Muscle of leg (tissue), 11 donors: ENCODE results near the gene VIT. TPM values are rescaled to one million over a fixed set of nuclear protein-coding genes. Genes with fewer than 3 reads are reported as not detected.

Experiments used
- DNase-seq: peaks from one replicate; pipeline ENCODE4 v3.0.0; 2013
- H3K27ac ChIP-seq: one replicate; pipeline ENCODE4 v1.5.1; 2013; ENCODE audit warnings: mild to moderate bottlenecking, low read length, control low read depth
- H3K27me3 ChIP-seq: one replicate; pipeline ENCODE4 v1.6.1; 2013; ENCODE audit warnings: low read length; ENCODE audit not compliant: control insufficient read depth, insufficient read depth
- H3K36me3 ChIP-seq: one replicate; pipeline ENCODE4 v1.6.1; 2013; ENCODE audit warnings: low read length; ENCODE audit not compliant: control insufficient read depth, insufficient read depth
- H3K4me1 ChIP-seq: one replicate; pipeline ENCODE4 v1.6.1; 2013; ENCODE audit warnings: low read length; ENCODE audit not compliant: control insufficient read depth, insufficient read depth
- H3K4me3 ChIP-seq: one replicate; pipeline ENCODE4 v1.5.1; 2013; ENCODE audit warnings: low read length, control low read depth
- H3K9me3 ChIP-seq: replicated peaks from 2 replicates; pipeline ENCODE4 v1.6.1; 2013; ENCODE audit warnings: low read depth, low read length; ENCODE audit not compliant: control insufficient read depth
- WGBS: methylation state at CpG from one replicate; pipeline ENCODE4 v1.1.5; 2013; ENCODE audit warnings: missing lambda C conversion rate; ENCODE audit not compliant: insufficient coverage; 5-methylcytosine and 5-hydroxymethylcytosine counted together
- polyA plus RNA-seq, 8 donors: library from polyadenylated mRNA; unstranded; fragments of 120-200 nt; gene quantifications; one replicate each; pipeline versions ENCODE4 v1.2.1 to v1.2.3, GENCODE V29; 2013; ENCODE audit warnings: inconsistent platforms in 1 of 8, low replicate concordance in 1 of 8; ENCODE audit not compliant: insufficient read length in 8 of 8, insufficient read depth in 1 of 8
- total RNA-seq: library from RNA; stranded (reverse); fragments of 120-200 nt; gene quantifications from one replicate; pipeline ENCODE4 v1.2.4, GENCODE V29; 2013

Gene VIT
- total and polyA plus RNA-seq, 9 donors = 1.7 to 9.6 (median 4.9) TPM

DNA sequence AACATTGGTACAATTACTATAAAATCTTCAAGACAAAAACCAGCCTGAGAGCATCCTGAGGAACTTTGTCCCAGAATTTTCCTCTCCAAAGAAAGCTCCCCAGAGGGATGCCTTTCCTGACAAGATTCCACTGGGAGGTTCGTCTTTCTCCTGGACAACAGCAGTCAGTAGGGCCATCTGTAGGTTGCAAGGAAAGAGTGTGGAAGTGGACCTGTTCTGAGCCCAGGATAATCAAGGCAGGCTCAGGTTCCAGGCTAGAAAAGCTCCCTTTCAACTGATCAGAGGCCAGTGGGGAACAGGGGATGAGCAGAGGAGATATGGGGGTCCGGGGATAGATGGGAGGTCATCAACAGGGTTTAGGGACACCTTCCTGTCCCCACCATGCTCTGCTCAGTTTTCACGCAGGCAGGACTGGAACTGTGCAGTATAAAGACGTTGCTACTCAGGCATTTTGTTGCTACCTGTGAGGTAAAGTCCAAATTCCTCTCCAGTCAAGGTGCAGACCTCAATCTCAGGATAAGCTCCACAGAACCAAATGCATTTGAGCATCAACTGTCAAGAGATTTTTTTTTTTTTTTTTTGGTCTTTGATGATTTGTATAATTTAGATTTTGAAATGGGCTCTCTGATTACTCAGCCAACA, 143.6 kb downstream of the VIT start:
- H3K36me3 ChIP-seq = no peaks in the 10 kb centered on the region
- no peaks in the 10 kb centered on the region for H3K4me1 ChIP-seq
- no peak overlapping the region for H3K4me3 ChIP-seq
- no peaks in the 10 kb centered on the region for H3K9me3 ChIP-seq
- no peak overlapping the region for H3K27ac ChIP-seq
- WGBS = 60% methylated on average over 1 of the region's 4 CpGs
- no peak for DNase-seq
- H3K27me3 ChIP-seq = no peaks in the 10 kb centered on the region

GRCh38 chr2:36843838-36844237, 147.3 kb downstream of the VIT start:
- H3K27ac ChIP-seq = no peak overlapping the region
- no peaks in the 10 kb centered on the region for H3K27me3 ChIP-seq
- peaks cover 2% of the 10 kb centered on the region for H3K36me3 ChIP-seq
- no peaks in the 10 kb centered on the region for H3K4me1 ChIP-seq
- no peak for DNase-seq
- no peaks in the 10 kb centered on the region for H3K9me3 ChIP-seq
- no peak overlapping the region for H3K4me3 ChIP-seq

DNA sequence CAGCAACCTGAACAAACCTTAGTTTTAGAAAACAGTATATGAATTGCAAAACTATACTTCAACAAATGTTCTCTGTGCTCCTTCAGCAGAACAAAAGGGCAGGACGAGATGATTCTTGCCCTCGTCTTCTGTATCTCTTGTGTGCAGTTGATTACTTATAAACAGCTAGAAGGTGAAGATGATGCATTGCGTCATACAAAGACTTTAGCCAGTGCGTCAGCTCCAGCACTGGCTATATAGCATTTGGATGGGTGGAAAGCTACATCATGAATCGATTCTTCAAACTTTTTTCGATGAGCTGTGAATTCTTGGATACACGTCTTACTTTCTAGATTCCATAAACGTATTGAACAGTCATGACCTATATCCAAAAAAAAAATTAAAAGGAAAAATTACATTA, 152.8 kb downstream of the VIT start:
- Histone ChIP-seq H3K36me3 (peaks cover 13% of the 10 kb centered on the region), H3K27ac (no peak overlapping the region), H3K4me1 (no peaks in the 10 kb centered on the region), H3K4me3 (no peak overlapping the region), H3K9me3 (no peaks in the 10 kb centered on the region), H3K27me3 (no peaks in the 10 kb centered on the region)
- WGBS = no CpG with 5 or more reads among the region's 8 CpGs
- no peak for DNase-seq

DNA sequence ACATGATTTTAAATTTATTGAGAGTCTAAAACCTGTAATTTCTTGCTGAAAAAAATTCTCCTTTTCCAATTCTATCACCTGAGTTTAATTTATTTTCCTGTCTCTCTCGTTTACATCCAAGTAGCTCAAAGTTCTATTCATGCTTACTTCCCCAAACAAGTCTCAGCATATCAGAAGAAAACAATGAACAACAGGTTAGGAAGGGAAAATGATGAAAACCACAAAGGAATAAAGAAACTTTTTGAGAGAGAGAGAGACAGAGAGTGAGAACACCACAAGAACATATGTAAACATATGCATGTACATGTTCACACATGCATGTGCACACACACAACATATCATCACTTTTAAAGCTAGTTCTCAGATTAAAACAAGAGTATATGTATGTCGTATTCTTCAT, 157.7 kb downstream of the VIT start:
- no peaks in the 10 kb centered on the region for H3K9me3 ChIP-seq
- no CpG with 5 or more reads among the region's 2 CpGs for WGBS
- no peak overlapping the region for H3K27ac ChIP-seq
- H3K4me1 ChIP-seq = no peaks in the 10 kb centered on the region
- H3K36me3 ChIP-seq = peaks cover 20% of the 10 kb centered on the region
- H3K27me3 ChIP-seq = no peaks in the 10 kb centered on the region
- no peak for DNase-seq
- no peak overlapping the region for H3K4me3 ChIP-seq

GRCh38 chr2:36855429-36855828, 158.9 kb downstream of the VIT start:
- H3K36me3 ChIP-seq = peaks cover 17% of the 10 kb centered on the region
- DNase-seq = no peak
- no CpG with 5 or more reads among the region's 2 CpGs for WGBS

GRCh38 chr2:36857713-36858112, 161.2 kb downstream of the VIT start:
- DNase-seq = peak; percentile 7
- peaks cover 12% of the 10 kb centered on the region for H3K36me3 ChIP-seq
- no peaks in the 10 kb centered on the region for H3K4me1 ChIP-seq
- H3K4me3 ChIP-seq = no peak overlapping the region
- WGBS = 75% methylated on average over 2 of the region's 5 CpGs
- H3K27me3 ChIP-seq = no peaks in the 10 kb centered on the region
- H3K9me3 ChIP-seq = no peaks in the 10 kb centered on the region
- no peak overlapping the region for H3K27ac ChIP-seq

More at GRCh38 chr2:36855429-36855828, 158.9 kb downstream of the VIT start:
- Histone ChIP-seq H3K4me3 (no peak overlapping the region), H3K27ac (no peak overlapping the region), H3K27me3 (no peaks in the 10 kb centered on the region), H3K4me1 (no peaks in the 10 kb centered on the region), H3K9me3 (no peaks in the 10 kb centered on the region)

DNA sequence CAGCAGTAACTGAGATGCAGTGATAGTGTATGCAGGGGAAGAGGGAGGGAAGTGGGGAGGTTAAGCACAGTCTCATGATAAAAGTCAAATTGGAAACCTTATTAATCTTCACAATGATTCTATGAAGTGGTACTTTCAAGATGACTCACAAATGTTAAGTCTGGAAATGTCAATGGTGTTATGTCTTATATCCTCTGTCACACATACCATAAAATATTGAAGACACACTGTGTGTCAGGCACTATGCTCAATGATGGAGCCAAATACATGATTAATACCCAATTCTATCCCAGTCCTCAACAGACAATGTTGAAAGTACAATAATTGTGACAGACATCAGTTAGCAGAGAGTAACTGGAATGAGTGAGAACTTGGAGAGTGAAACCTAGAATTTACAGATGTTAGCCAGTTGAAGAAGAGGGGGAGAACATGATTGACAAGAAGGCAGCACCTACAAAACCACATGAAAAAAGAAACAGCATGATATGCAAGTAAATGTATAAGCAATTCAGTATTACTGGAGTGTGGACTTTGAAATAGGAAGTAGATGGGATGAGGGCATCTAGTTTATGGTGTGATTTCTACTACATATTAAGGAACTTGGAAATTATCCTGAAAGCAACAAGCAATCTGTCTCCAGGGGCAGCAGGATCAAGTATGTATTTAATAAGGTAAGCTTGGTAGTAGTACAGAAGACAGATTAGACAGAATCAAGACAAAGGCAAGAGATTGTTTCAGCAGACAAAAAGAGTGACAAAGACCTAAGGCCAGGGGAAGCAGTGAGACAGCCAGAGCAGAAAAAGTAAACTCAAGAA, 162.3 kb downstream of the VIT start:
- peaks cover 12% of the 10 kb centered on the region for H3K36me3 ChIP-seq
- H3K9me3 ChIP-seq = no peaks in the 10 kb centered on the region
- no peaks in the 10 kb centered on the region for H3K4me1 ChIP-seq
- H3K27ac ChIP-seq = no peak overlapping the region
- H3K27me3 ChIP-seq = no peaks in the 10 kb centered on the region
- no peak for DNase-seq
- H3K4me3 ChIP-seq = no peak overlapping the region

DNA sequence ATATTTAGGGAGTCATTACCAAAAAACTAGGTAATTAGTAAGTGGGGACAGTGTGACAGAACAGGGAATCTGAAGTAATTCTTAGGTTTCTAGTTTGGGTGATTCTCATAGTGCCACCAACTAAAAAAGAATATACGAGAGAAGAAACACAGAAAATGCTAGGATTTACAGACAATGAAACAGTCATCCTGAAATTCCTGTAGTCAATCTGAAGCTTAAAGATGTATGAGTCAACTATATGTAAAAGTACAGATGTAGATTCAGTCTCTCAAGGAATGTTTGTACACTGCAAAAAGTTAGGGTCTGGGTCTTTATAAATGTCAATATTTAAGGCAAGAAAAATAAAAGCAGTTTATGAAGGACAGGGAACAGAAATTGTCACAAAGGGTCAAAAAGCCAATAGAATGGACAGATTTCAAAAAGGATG, 162.9 kb downstream of the VIT start:
- Histone ChIP-seq H3K27me3 (no peaks in the 10 kb centered on the region), H3K27ac (no peak overlapping the region), H3K4me1 (no peaks in the 10 kb centered on the region), H3K36me3 (peaks cover 16% of the 10 kb centered on the region), H3K4me3 (no peak overlapping the region), H3K9me3 (no peaks in the 10 kb centered on the region)
- no CpG with 5 or more reads among the region's 1 CpG for WGBS
- DNase-seq = no peak

GRCh38 chr2:36861896-36862295, 165.4 kb downstream of the VIT start:
- no peaks in the 10 kb centered on the region for H3K27me3 ChIP-seq
- H3K27ac ChIP-seq = no peak overlapping the region
- no peak overlapping the region for H3K4me3 ChIP-seq
- H3K4me1 ChIP-seq = no peaks in the 10 kb centered on the region
- no peaks in the 10 kb centered on the region for H3K9me3 ChIP-seq
- H3K36me3 ChIP-seq = peaks cover 19% of the 10 kb centered on the region
- DNase-seq = no peak
- no CpG with 5 or more reads among the region's 2 CpGs for WGBS
